SHP77 treated with DMSO at 0.1 percent for 48 hours (cell line): ENCODE data around the gene MAP3K4.

Source experiments
- DNase-seq: peaks from one replicate; lab custom pipeline; 2025; lab: John Stamatoyannopoulos, UW

Gene MAP3K4

GRCh38 chr6:161127071-161127740 is 135.6 kb downstream of the MAP3K4 start:
- no peak for DNase-seq

- no peak for DNase-seq
Measured at GRCh38 chr6:161128230-161128629, 136.7 kb downstream of the MAP3K4 start.

- DNase-seq, result no peak
Measured at GRCh38 chr6:161128680-161129196, 137.2 kb downstream of the MAP3K4 start.

DNA sequence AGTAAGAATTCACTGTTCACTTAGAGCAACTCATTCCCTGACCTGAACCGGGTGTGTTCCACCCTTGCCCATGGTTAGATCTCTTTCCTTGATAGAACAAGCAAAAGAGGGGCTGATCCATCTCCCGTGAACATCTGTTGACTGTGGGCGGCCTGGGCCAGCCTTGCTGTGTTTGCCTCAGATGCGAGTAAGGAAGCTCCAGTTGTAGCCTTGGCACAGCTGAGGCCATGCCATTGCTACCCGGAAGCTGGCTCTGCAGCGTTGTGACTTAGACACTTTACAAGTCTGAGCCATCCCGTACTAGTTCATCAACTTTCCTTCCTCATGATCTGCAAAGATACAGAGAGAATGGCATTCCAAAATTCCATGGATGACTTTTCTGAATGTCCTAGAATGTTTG is 139.0 kb downstream of the MAP3K4 start:
- DNase-seq, result no peak

GRCh38 chr6:161130967-161131766 is 139.6 kb downstream of the MAP3K4 start:
- no peak for DNase-seq

- no peak for DNase-seq
Measured at GRCh38 chr6:161132384-161132783, 140.8 kb downstream of the MAP3K4 start.

- DNase-seq, result no peak
Measured at GRCh38 chr6:161133963-161134362, 142.4 kb downstream of the MAP3K4 start.

GRCh38 chr6:161134550-161135298 is 143.2 kb downstream of the MAP3K4 start:
- no peak for DNase-seq

DNA sequence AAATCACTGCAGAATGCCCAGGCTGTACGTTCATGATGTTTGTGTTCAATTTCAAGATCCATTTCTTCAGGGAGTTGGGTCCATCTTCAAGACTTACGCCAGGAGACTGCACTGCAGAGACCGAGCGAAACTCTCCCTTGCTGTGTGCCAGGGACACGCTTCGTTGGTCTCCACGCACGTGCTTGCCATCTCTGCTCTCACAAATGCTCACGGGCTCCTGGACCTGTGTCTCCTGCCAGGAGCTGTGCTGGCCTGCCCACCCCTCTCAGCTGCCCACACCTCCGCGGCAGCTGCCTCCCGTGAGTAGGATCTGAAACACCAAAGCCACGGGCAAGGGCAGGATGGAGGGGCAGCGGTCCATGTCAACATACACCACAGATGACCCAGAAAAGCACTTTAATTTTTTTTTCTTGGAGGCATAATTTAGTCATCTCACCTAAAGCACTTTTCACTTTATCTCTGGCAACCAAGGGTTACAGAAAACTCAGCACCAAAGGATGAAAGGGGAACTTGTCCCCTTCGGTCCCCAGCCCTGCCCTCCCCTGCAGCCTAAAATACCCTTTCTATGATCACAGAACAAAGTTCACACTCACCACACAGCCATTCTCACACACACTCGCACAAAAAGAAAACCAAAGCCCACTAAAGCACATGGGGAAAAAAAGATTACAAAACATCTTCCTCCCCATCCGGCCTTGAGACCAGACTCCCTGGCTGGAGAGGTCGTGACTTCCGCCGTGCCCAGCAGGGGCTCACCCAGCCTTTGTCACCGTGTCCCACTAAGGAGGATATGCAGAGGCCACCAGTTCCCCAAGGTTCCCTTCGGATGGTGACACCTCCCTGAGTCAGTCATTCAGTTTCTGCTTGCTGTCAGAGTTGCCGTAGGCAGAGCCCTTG is 144.4 kb downstream of the MAP3K4 start:
- no peak for DNase-seq

DNA sequence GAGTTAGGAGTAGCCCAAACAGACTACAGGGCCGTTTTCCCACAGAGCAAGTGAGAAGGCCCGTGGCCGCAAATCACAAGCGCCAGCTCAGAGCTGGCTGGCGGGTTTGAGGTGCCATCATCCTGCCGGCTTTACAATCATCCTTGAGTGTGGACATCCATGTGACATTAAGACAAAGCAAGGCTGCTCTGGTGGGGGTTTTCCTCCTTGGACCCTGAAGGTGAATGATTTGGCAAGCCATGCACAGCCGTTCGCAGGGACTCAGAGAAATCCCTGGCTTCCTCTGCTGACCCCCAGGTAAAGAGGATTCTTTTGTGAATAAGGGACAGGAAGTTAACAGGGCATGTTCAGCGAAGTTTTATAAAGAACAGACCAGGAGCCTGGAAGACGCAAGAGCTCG is 145.1 kb downstream of the MAP3K4 start:
- no peak for DNase-seq

- no peak for DNase-seq
Measured at GRCh38 chr6:161137320-161137719, 145.8 kb downstream of the MAP3K4 start.

- no peak for DNase-seq
Measured at GRCh38 chr6:161137839-161138542, 146.4 kb downstream of the MAP3K4 start.

- DNase-seq, result no peak
Measured at GRCh38 chr6:161138543-161139303, 147.2 kb downstream of the MAP3K4 start.

DNA sequence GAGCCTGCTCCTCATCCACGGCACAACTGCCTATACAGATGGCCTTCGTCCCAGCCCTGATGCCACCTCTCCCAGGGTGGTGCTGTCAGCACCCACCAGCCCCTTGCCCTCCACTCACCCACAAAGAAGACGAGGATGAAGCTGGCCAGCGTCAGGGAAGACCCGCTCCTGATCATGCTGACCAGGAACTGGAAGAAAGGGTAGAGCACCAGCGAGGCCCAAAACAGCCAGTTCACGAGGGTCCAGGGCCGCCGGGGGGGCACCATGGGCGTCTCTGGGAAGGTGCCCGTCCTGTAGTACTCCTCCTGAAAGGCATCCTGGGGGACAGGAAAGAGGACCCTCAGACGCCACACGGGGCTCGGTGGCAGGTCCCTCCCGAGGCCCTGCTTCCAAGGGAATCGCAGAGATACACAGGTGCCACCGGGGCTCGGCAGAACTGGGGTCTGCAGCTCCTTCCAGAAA is 147.8 kb downstream of the MAP3K4 start:
- no peak for DNase-seq

GRCh38 chr6:161139766-161140553 is 148.4 kb downstream of the MAP3K4 start:
- DNase-seq, result no peak

- no peak for DNase-seq
Measured at GRCh38 chr6:161140554-161140875, 148.9 kb downstream of the MAP3K4 start.

GRCh38 chr6:161141173-161141572 is 149.6 kb downstream of the MAP3K4 start:
- DNase-seq, result no peak

DNA sequence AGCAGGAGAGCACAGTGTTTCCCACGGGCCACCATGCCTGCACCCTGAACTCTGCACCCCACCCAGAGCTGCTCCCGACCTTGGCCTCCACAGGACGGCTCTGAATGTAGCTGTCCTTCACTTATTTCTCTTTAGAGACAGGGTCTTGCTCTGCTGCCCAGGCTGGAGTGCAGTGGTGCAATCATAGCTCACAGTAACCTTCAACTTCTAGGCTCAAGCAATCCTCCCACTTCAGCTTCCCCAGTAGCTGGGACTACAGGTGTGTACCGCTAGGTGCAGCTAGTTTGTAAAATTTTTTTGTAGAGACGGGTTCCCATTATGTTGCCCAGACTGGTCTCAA is 151.4 kb downstream of the MAP3K4 start:
- DNase-seq, result no peak

DNA sequence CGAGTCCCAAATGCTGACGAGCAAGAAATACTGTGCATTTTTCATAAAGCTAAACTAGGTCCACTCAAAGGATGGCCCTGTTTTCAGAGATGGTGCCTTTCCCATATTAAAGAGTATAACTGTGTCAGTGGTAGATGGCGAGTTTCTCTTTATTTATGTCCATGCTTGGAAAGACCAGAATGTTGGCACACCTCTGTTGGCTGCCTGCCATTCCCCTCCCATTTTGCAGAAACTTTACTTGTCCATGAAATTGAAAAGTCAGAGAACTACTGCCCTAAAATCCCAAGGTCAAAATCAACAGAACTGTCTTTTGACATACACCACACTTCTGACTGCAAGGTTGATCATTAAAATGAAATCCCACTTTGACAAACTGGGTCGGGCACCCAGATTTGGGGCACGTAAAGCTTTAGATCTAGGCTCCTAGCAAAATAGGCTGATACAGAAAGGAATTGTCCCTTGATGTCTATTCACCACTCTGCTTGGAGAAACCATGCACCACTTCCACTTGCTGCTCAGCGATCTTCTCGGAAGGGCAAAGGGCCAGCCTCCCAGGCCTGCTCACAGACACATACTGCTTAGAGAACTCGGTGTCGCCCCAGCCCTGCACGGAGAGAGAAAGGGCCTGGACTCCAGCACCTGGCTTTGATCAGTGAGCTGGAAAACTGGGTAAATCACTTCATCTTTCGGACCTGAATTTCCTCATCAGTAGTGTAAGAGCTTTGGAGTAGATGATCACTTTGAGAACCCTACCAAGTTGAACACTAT is 152.3 kb downstream of the MAP3K4 start:
- no peak for DNase-seq
